ENCODE measurements around the gene STX8. TPM values are rescaled to one million over a fixed set of nuclear protein-coding genes. Genes with fewer than 3 reads are reported as not detected.

The STX8 gene
- total RNA-seq, 2 experiments from 2014 or later: 59.6 to 71.5 TPM

- TF ChIP-seq, protein P1, sequence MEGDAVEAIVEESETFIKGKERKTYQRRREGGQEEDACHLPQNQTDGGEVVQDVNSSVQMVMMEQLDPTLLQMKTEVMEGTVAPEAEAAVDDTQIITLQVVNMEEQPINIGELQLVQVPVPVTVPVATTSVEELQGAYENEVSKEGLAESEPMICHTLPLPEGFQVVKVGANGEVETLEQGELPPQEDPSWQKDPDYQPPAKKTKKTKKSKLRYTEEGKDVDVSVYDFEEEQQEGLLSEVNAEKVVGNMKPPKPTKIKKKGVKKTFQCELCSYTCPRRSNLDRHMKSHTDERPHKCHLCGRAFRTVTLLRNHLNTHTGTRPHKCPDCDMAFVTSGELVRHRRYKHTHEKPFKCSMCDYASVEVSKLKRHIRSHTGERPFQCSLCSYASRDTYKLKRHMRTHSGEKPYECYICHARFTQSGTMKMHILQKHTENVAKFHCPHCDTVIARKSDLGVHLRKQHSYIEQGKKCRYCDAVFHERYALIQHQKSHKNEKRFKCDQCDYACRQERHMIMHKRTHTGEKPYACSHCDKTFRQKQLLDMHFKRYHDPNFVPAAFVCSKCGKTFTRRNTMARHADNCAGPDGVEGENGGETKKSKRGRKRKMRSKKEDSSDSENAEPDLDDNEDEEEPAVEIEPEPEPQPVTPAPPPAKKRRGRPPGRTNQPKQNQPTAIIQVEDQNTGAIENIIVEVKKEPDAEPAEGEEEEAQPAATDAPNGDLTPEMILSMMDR (IDR thresholded peaks at IDR 0.05): no peak
- ChIA-PET POLR2A (no interaction called here), CTCF (no interaction called here)
- Mint-ChIP-seq H3K27me3 (no peaks in the 10 kb centered on the region), H3K36me3 (ENCODE audit: low read depth) (peaks cover 17% of the 10 kb centered on the region), H3K9me3 (peaks cover 27% of the 10 kb centered on the region), H3K4me3 (no peak overlapping the region), H3K4me1 (ENCODE audit: low read depth) (peaks cover 6% of the 10 kb centered on the region), H3K27ac (no peak overlapping the region)
- DNase-seq (no peak), ATAC-seq (no peak)
- intact Hi-C loops (cut with micrococcal nuclease): no loop called here
These were observed 238.8 kb downstream of the STX8 start for GRCh38 chr17:9336817-9337216.

DNA sequence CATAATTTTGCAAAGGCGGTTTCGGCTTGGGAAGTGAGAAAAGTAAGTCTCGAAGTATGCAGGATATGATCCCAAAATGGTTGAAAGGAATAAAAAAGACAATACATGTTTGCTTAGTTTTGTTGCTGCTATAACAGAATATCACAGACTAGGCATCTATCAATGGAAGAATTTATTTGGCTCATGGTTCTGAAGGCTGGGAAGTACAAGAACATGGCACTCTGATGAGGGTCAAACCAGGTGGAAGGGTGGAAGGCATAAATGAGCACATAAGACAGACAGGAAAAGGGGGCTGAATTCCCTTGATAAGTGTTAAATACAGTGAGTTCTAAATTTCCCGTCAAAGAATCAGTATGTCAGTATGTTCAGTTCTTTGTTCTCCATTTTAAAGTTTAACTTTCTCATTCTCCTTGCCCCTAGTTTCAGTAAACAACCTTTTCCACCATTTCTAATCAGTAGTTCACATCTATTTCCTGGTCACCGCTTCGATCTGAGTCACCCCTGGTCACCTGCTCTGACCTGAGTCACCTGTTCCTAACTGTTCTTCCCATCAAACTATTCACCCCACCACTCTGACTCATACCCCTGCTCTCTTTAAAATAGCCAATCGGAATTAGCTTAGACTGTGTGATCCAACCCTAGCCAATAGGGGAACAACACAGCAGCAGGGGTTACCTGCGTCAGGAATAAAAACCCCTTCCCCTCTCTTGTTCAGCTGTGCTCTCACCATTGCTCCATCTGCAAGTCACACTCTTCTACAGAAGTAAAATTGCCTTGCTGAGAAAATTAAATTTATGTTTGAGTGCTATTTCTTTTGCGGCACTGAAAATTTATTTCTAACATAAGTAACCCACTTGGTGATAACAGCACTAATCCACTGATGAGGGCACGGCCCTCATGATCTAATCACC, 240.8 kb downstream of the STX8 start:
- H3K4me1 Mint-ChIP-seq (ENCODE audit: low read depth): peaks cover 6% of the 10 kb centered on the region
- ATAC-seq (no peak), DNase-seq (peak; percentile 24)
- no peaks in the 10 kb centered on the region for H3K27me3 Mint-ChIP-seq
- TF ChIP-seq, protein P1 (IDR thresholded peaks at IDR 0.05): no peak
- peaks cover 15% of the 10 kb centered on the region for H3K36me3 Mint-ChIP-seq (ENCODE audit: low read depth)
- no peak overlapping the region for H3K27ac Mint-ChIP-seq
- intact Hi-C loops (cut with micrococcal nuclease): no loop called here
- ChIA-PET CTCF (no interaction called here), POLR2A (no interaction called here)
- H3K4me3 Mint-ChIP-seq: no peak overlapping the region
- peaks cover 27% of the 10 kb centered on the region for H3K9me3 Mint-ChIP-seq

DNA sequence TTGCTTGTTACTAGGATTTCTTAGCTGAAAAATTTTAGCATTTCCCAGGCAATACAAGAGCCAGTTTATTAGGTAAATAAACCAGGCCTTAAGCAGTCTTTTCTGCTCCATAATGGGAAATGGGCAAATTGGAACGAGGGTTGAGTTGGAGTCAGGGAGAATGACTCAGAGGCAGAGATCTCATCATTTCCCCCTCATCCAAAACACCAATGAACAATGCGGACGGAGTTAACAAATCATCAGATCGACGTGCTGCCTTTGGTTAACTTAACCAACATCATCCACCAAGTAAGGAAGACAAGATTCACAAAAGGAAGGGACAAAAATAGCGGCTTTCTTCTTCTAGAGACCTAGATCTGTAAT, 243.5 kb downstream of the STX8 start:
- no peak overlapping the region for H3K27ac Mint-ChIP-seq
- DNase-seq (no peak), ATAC-seq (no peak)
- H3K4me3 Mint-ChIP-seq: no peak overlapping the region
- ChIA-PET CTCF (no interaction called here), POLR2A (no interaction called here)
- H3K9me3 Mint-ChIP-seq: peaks cover 25% of the 10 kb centered on the region
- TF ChIP-seq, protein P1 (IDR thresholded peaks at IDR 0.05): no peak
- H3K4me1 Mint-ChIP-seq (ENCODE audit: low read depth): peaks cover 6% of the 10 kb centered on the region
- no peaks in the 10 kb centered on the region for H3K27me3 Mint-ChIP-seq
- peaks cover 11% of the 10 kb centered on the region for H3K36me3 Mint-ChIP-seq (ENCODE audit: low read depth)
- intact Hi-C loops (cut with micrococcal nuclease): no loop called here

- Mint-ChIP-seq H3K4me3 (no peak overlapping the region), H3K27ac (no peak overlapping the region), H3K9me3 (peaks cover 21% of the 10 kb centered on the region), H3K27me3 (no peaks in the 10 kb centered on the region), H3K36me3 (ENCODE audit: low read depth) (peaks cover 7% of the 10 kb centered on the region), H3K4me1 (ENCODE audit: low read depth) (peaks cover 6% of the 10 kb centered on the region)
- TF ChIP-seq, protein P1 (IDR thresholded peaks at IDR 0.05): no peak
- CTCF ChIA-PET: interaction anchor here (1.3 kb wide), 1 partner anchor 12 kb away, joined by 3 read pairs; no protein-coding TSS in a partner anchor
- ATAC-seq (no peak), DNase-seq (no peak)
- POLR2A ChIA-PET: no interaction called here
- intact Hi-C loops (cut with micrococcal nuclease): no loop called here
These were observed 244.1 kb downstream of the STX8 start for GRCh38 chr17:9331279-9332131.

Data from activated CD8-positive, alpha-beta T cell treated with anti-CD3 and anti-CD28 coated beads for 36 hours (primary cell).